Measurements from ENCODE around the gene NXPH2.
"Not testable (repeated sequence)": the region's sequence is repeated elsewhere in the genome, so short reads cannot be mapped to it uniquely, and the experiment has no call there.

GRCh38 chr2:138644776-138645175 is 135.4 kb downstream of the NXPH2 start:
- TF ChIP-seq POLR2AphosphoS5, POLR2A (IDR thresholded peaks at IDR 0.05; ENCODE audit: low read depth, low read length): not testable (repeated sequence)
